ENCODE data around the gene SLC4A5. TPM values are rescaled to one million over a fixed set of nuclear protein-coding genes. Genes with fewer than 3 reads are reported as not detected.
A peak's percentile ranks its signal among the peaks of the same experiment; 100 is the strongest.

SLC4A5 gene
- total and polyA plus RNA-seq, 2 of the 8 experiments (the other 6 are each of a cell fraction or from before 2014, with no cell fraction given), result 0.42 to 0.52 TPM

DNA sequence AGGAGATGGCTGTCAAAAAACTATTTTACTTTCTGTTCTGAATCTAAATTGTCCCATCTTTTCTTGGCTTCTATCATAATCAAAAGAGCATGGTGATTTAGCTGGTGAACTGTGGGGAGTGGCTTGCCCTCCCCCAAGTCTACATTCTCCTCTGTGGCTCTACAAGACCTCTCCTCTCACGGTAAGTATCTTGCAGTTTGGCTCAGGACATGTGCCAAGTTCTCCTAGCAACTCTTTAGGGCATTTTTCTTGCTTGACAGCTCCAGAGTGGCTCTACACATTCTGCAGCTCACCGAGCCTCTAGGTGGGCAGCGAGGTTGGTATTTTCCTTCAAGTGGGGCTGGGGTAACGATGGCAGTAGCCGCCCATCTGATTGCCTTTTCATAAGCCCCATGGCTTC is 29.1 kb downstream of the SLC4A5 start:
- Histone ChIP-seq H2BK12ac (ENCODE audit: low read depth, low read length) (no peak overlapping the region), H4K91ac (replicated peaks; ENCODE audit: insufficient read length, low read length) (no peak overlapping the region), H2BK20ac (ENCODE audit: low read length) (no peak overlapping the region), H3K14ac (ENCODE audit: insufficient read length) (no peak overlapping the region), H3K79me2 (ENCODE audit: control insufficient read depth in 1 of 2, insufficient read depth in 2 of 2, low read length in 2 of 2) (no peaks in the 10 kb centered on the region), H3K9me3 (ENCODE audit: insufficient read depth in 2 of 2, low read depth in 1 of 2, low read length in 1 of 2) (no peaks in the 10 kb centered on the region), H3K36me3 (ENCODE audit: control insufficient read depth in 2 of 4, insufficient read depth in 4 of 4, low read length in 3 of 4) (no peaks in the 10 kb centered on the region), H2AFZ (ENCODE audit: low read length) (no peak overlapping the region), H4K5ac (ENCODE audit: insufficient read length, low read depth, low read length) (no peak overlapping the region), H3K4me1 (replicated peaks in 1 of 4; ENCODE audit: control insufficient read depth in 3 of 4, insufficient read depth in 4 of 4, low read length in 3 of 4) (no peaks in the 10 kb centered on the region), H3K27me3 (replicated peaks in 1 of 4; ENCODE audit: control insufficient read depth in 3 of 4, extremely low read depth in 1 of 4, insufficient read depth in 3 of 4, low read length in 3 of 4) (no peaks in the 10 kb centered on the region), H3K79me1 (ENCODE audit: low read depth, low read length) (no peaks in the 10 kb centered on the region), H3K27ac (ENCODE audit: low read depth, low read length) (no peak overlapping the region), H2BK5ac (ENCODE audit: low read depth, low read length) (no peak overlapping the region), H3K18ac (ENCODE audit: extremely low read depth, low read length) (no peak overlapping the region), H3K4ac (replicated peaks; ENCODE audit: insufficient read length, low read depth, low read length) (no peak overlapping the region), H3K9ac (replicated peaks in 1 of 4; ENCODE audit: extremely low read depth in 1 of 4, low read depth in 3 of 4, low read length in 3 of 4) (no peak overlapping the region), H3K4me3 (ENCODE audit: extremely low read depth in 1 of 4, insufficient read depth in 2 of 4, low read depth in 3 of 4, low read length in 4 of 4) (no peak overlapping the region), H3K23me2 (ENCODE audit: low read depth, low read length) (no peaks in the 10 kb centered on the region), H2BK120ac (replicated peaks; ENCODE audit: low read depth, low read length) (no peak overlapping the region), H2BK15ac (ENCODE audit: low read length) (no peak overlapping the region), H4K20me1 (replicated peaks in 1 of 2; ENCODE audit: control insufficient read depth in 1 of 2, insufficient read depth in 2 of 2, low read length in 2 of 2) (no peaks in the 10 kb centered on the region), H3K23ac (ENCODE audit: insufficient read length) (no peak overlapping the region), H4K8ac (ENCODE audit: extremely low read depth, insufficient read depth, low read length) (no peak overlapping the region), H3K4me2 (ENCODE audit: insufficient read depth in 1 of 2, low read depth in 2 of 2, low read length in 2 of 2) (no peak overlapping the region), H2AK5ac (ENCODE audit: low read depth, low read length) (no peak overlapping the region), H3K56ac (replicated peaks; ENCODE audit: insufficient read length, low read depth, low read length) (no peak overlapping the region)
- DNase-seq (ENCODE audit: low read depth in 1 of 2, low spot score in 2 of 2), result peak in 1 of 2 experiments; percentile 16
- 88% methylated on average over 5 of the region's 5 CpGs; no CpG with 5 or more reads in 1 of the 2 experiments for WGBS, 2 experiments (ENCODE audit: extremely low coverage in 1 of 2, insufficient coverage in 1 of 2, insufficient read length in 1 of 2, insufficient replicate concordance in 2 of 2, low coverage in 1 of 2, low lambda C conversion rate in 2 of 2, missing lambda C conversion rate in 1 of 2)
- no peak for FAIRE-seq
- POLR2A ChIA-PET (ENCODE audit: partially characterized antibody), result no interaction called here
- CTCF ChIA-PET (ENCODE audit: partially characterized antibody), result interaction anchor here (0.6 to 3.0 kb wide), 7 partner anchors 21 to 308 kb away, joined by 3 to 20 read pairs (median 4); no protein-coding TSS in a partner anchor
- no peak for TF ChIP-seq TEAD4 (IDR thresholded peaks at IDR 0.05; ENCODE audit: low read depth, low read length)
- TF ChIP-seq CTBP2 (IDR thresholded peaks at IDR 0.05; ENCODE audit: borderline replicate concordance, insufficient read depth, insufficient read length, low read length), result no peak
- no peak for TF ChIP-seq BCL11A (IDR thresholded peaks at IDR 0.05; ENCODE audit: low read depth in 2 of 2, low read length in 2 of 2)
- no peak for TF ChIP-seq RAD21 (IDR thresholded peaks at IDR 0.05 in 1 of 2, conservative IDR thresholded peaks at IDR 0.05 in 1 of 2; ENCODE audit: low read depth in 2 of 2, low read length in 2 of 2)
- TF ChIP-seq HDAC6 (IDR thresholded peaks at IDR 0.05; ENCODE audit: low read depth, low read length), result no peak
- TF ChIP-seq MAFK (IDR thresholded peaks at IDR 0.05; ENCODE audit: low read depth, low read length), result no peak
- no peak for TF ChIP-seq JUN (IDR thresholded peaks at IDR 0.05; ENCODE audit: low read depth, low read length)
- no peak for TF ChIP-seq CREB1 (IDR thresholded peaks at IDR 0.05)
- no peak for TF ChIP-seq SIN3A (conservative IDR thresholded peaks at IDR 0.05 in 1 of 2, IDR thresholded peaks at IDR 0.05 in 1 of 2; ENCODE audit: low read depth in 1 of 2, low read length in 2 of 2)
- TF ChIP-seq E2F6 (IDR thresholded peaks at IDR 0.05), result no peak
- TF ChIP-seq POLR2A (IDR thresholded peaks at IDR 0.05; ENCODE audit: control extremely low read depth in 1 of 2, low read depth in 2 of 2, low read length in 2 of 2), result no peak
- TF ChIP-seq RNF2 (IDR thresholded peaks at IDR 0.05; ENCODE audit: borderline replicate concordance, low read depth, low read length, missing control alignments, poor library complexity, severe bottlenecking), result no peak
- TF ChIP-seq ASH2L (IDR thresholded peaks at IDR 0.05; ENCODE audit: low read length), result no peak
- no peak for TF ChIP-seq ZNF274 (IDR thresholded peaks at IDR 0.05; ENCODE audit: borderline replicate concordance, extremely low read depth, low read length)

Measured in H1 (cell line).